ENCODE results near the gene EYA3. TPM values are rescaled to one million over a fixed set of nuclear protein-coding genes. Genes with fewer than 3 reads are reported as not detected.

Gene EYA3
- total and polyA plus RNA-seq, 2 of the 8 experiments (the other 6 are each of a cell fraction or from before 2014, with no cell fraction given) = 15.0 to 33.9 TPM

GRCh38 chr1:28046716-28047115 lies 41.7 kb downstream of the EYA3 start:
- no peak for FAIRE-seq
- WGBS, 2 experiments (ENCODE audit: extremely low coverage in 1 of 2, insufficient coverage in 1 of 2, insufficient read length in 1 of 2, insufficient replicate concordance in 2 of 2, low coverage in 1 of 2, low lambda C conversion rate in 2 of 2, missing lambda C conversion rate in 1 of 2) = 94% methylated on average over 4 of the region's 4 CpGs; no CpG with 5 or more reads in 1 of the 2 experiments

More at GRCh38 chr1:28046716-28047115, 41.7 kb downstream of the EYA3 start:
- H2BK20ac ChIP-seq (ENCODE audit: low read length) = no peak overlapping the region
- CTCF ChIA-PET (ENCODE audit: partially characterized antibody) = interaction anchor here (2.0 kb wide), 1 partner anchor 11 kb away, joined by 5 read pairs; no protein-coding TSS in a partner anchor
- H2BK120ac ChIP-seq (replicated peaks; ENCODE audit: low read depth, low read length) = no peak overlapping the region
- no peak overlapping the region for H2AK5ac ChIP-seq (ENCODE audit: low read depth, low read length)
- H2AFZ ChIP-seq (ENCODE audit: low read length) = no peak overlapping the region
- no peaks in the 10 kb centered on the region for H3K79me2 ChIP-seq (ENCODE audit: control insufficient read depth in 1 of 2, insufficient read depth in 2 of 2, low read length in 2 of 2)
- POLR2A ChIA-PET (ENCODE audit: partially characterized antibody) = no interaction called here
- no peak overlapping the region for H3K27ac ChIP-seq (ENCODE audit: low read depth, low read length)
- no peaks in the 10 kb centered on the region for H3K23me2 ChIP-seq (ENCODE audit: low read depth, low read length)
- H3K23ac ChIP-seq (ENCODE audit: insufficient read length) = no peak overlapping the region
- no peak overlapping the region for H2BK15ac ChIP-seq (ENCODE audit: low read length)
- no peak overlapping the region for H3K56ac ChIP-seq (replicated peaks; ENCODE audit: insufficient read length, low read depth, low read length)
- DNase-seq (ENCODE audit: low read depth in 1 of 2, low spot score in 2 of 2) = no peak
- H3K14ac ChIP-seq (ENCODE audit: insufficient read length) = no peak overlapping the region
- no peak overlapping the region for H2BK5ac ChIP-seq (ENCODE audit: low read depth, low read length)
- H4K8ac ChIP-seq (ENCODE audit: extremely low read depth, insufficient read depth, low read length) = no peak overlapping the region
- no peaks in the 10 kb centered on the region for H3K79me1 ChIP-seq (ENCODE audit: low read depth, low read length)
- no peaks in the 10 kb centered on the region for H3K27me3 ChIP-seq (replicated peaks in 1 of 4; ENCODE audit: control insufficient read depth in 3 of 4, extremely low read depth in 1 of 4, insufficient read depth in 3 of 4, low read length in 3 of 4)
- H4K5ac ChIP-seq (ENCODE audit: insufficient read length, low read depth, low read length) = no peak overlapping the region
- no peak overlapping the region for H2BK12ac ChIP-seq (ENCODE audit: low read depth, low read length)
- no peak overlapping the region for H3K4ac ChIP-seq (replicated peaks; ENCODE audit: insufficient read length, low read depth, low read length)
- 0 out of 7 replicates have a peak, but pooled peaks cover 0 to 2% (median 0%) of the 10 kb centered on the region in 4 experiments for H3K4me1 ChIP-seq (replicated peaks in 1 of 4; ENCODE audit: control insufficient read depth in 3 of 4, insufficient read depth in 4 of 4, low read length in 3 of 4)
- no peak overlapping the region for H3K9ac ChIP-seq (replicated peaks in 1 of 4; ENCODE audit: extremely low read depth in 1 of 4, low read depth in 3 of 4, low read length in 3 of 4)
- no peak overlapping the region for H4K91ac ChIP-seq (replicated peaks; ENCODE audit: insufficient read length, low read length)
- no peak overlapping the region for H3K4me3 ChIP-seq (ENCODE audit: extremely low read depth in 1 of 4, insufficient read depth in 2 of 4, low read depth in 3 of 4, low read length in 4 of 4)
- peaks cover 0 to 7% (median 0%) of the 10 kb centered on the region in 4 experiments; a peak in 3 of 8 replicates for H3K36me3 ChIP-seq (ENCODE audit: control insufficient read depth in 2 of 4, insufficient read depth in 4 of 4, low read length in 3 of 4)
- H4K20me1 ChIP-seq (replicated peaks in 1 of 2; ENCODE audit: control insufficient read depth in 1 of 2, insufficient read depth in 2 of 2, low read length in 2 of 2) = no peaks in the 10 kb centered on the region
- H3K4me2 ChIP-seq (ENCODE audit: insufficient read depth in 1 of 2, low read depth in 2 of 2, low read length in 2 of 2) = no peak overlapping the region
- TF ChIP-seq NRF1 (IDR thresholded peaks at IDR 0.05; ENCODE audit: low read depth, low read length) (no peak), RFX5 (IDR thresholded peaks at IDR 0.05; ENCODE audit: borderline replicate concordance, low read depth, low read length) (no peak), SRF (IDR thresholded peaks at IDR 0.05; ENCODE audit: low read depth, low read length) (no peak), POLR2AphosphoS5 (IDR thresholded peaks at IDR 0.05; ENCODE audit: low read depth, low read length) (no peak)
- no peaks in the 10 kb centered on the region for H3K9me3 ChIP-seq (ENCODE audit: insufficient read depth in 2 of 2, low read depth in 1 of 2, low read length in 1 of 2)
- H3K18ac ChIP-seq (ENCODE audit: extremely low read depth, low read length) = no peak overlapping the region

Data from H1 (cell line).